WTC11 (cell line): Measurements from ENCODE around the gene AMN. TPM values are rescaled to one million over a fixed set of nuclear protein-coding genes. Genes with fewer than 3 reads are reported as not detected.

ENCODE experiments used
- ATAC-seq: fragments of 200-7000 bp; cut with Tn5 transposase; 2 replicates; pipeline ENCODE4 v1.10.0; 2021; ENCODE audit warnings: mild to moderate bottlenecking, moderate library complexity
- CTCF ChIA-PET: fragments of 300-600 bp; sonication (Branson Sonifier 250); formaldehyde crosslinking; loops from one replicate; lab custom pipeline; 2021; ENCODE audit warnings: antibody characterized with exemption; lab: Charles Lee
- POLR2A ChIA-PET: fragments of 350-600 bp; sonication (Branson Sonifier 250); formaldehyde crosslinking; loops from one replicate; lab custom pipeline; 2021; ENCODE audit warnings: antibody characterized with exemption; lab: Charles Lee
- DNase-seq: peaks from one replicate; pipeline ENCODE4 v3.0.0; 2021; ENCODE audit warnings: low spot score
- H3K27ac Mint-ChIP-seq: 2 replicates; pipeline ENCODE4 v1.8.0; 2021; ENCODE audit warnings: mixed read lengths
- H3K27me3 Mint-ChIP-seq: 2 replicates; pipeline ENCODE4 v1.8.0; 2021; ENCODE audit warnings: low read depth, mild to moderate bottlenecking, moderate library complexity, mixed read lengths
- H3K36me3 Mint-ChIP-seq: 2 replicates; pipeline ENCODE4 v1.8.0; 2021; ENCODE audit warnings: mixed read lengths
- H3K4me1 Mint-ChIP-seq: 2 replicates; pipeline ENCODE4 v1.8.0; 2022; ENCODE audit warnings: mixed read lengths
- H3K4me3 Mint-ChIP-seq: 2 replicates; pipeline ENCODE4 v1.8.0; 2021; ENCODE audit warnings: mild to moderate bottlenecking, moderate library complexity, mixed read lengths
- H3K9me3 Mint-ChIP-seq: 2 replicates; pipeline ENCODE4 v1.8.0; 2021; ENCODE audit warnings: mixed read lengths
- AFF4 ChIP-seq: sonication (generic); formaldehyde crosslinking; IDR thresholded peaks from 2 replicates; pipeline ENCODE4 v1.8.1; 2023; ENCODE audit warnings: mild to moderate bottlenecking, missing genetic modification reagents, borderline replicate concordance
- ARID4B ChIP-seq: sonication (generic); formaldehyde crosslinking; IDR thresholded peaks from 2 replicates; pipeline ENCODE4 v1.8.0; 2023; ENCODE audit warnings: missing genetic modification reagents, mild to moderate bottlenecking, borderline replicate concordance
- ATF2 ChIP-seq: sonication (generic); formaldehyde crosslinking; IDR thresholded peaks from 2 replicates; pipeline ENCODE4 v1.8.1; 2022; ENCODE audit warnings: low read depth, missing genetic modification reagents, borderline replicate concordance
- ATF6 ChIP-seq: sonication (generic); formaldehyde crosslinking; IDR thresholded peaks from 2 replicates; pipeline ENCODE4 v1.8.1; 2023; ENCODE audit warnings: mild to moderate bottlenecking, missing genetic modification reagents
- E2F1 ChIP-seq: sonication (generic); formaldehyde crosslinking; IDR thresholded peaks from 2 replicates; pipeline ENCODE4 v1.8.0; 2022; ENCODE audit warnings: mild to moderate bottlenecking, missing genetic modification reagents
- HMGXB4 ChIP-seq: sonication (generic); formaldehyde crosslinking; IDR thresholded peaks from 2 replicates; pipeline ENCODE4 v1.8.1; 2023; ENCODE audit warnings: mild to moderate bottlenecking, moderate library complexity, missing genetic modification reagents
- IRF2 ChIP-seq: sonication (generic); formaldehyde crosslinking; IDR thresholded peaks from 2 replicates; pipeline ENCODE4 v1.8.0; 2022; ENCODE audit warnings: low read depth, missing genetic modification reagents, borderline replicate concordance
- MLX ChIP-seq: sonication (generic); formaldehyde crosslinking; IDR thresholded peaks from 2 replicates; pipeline ENCODE4 v1.8.1; 2023; ENCODE audit warnings: mild to moderate bottlenecking, missing genetic modification reagents, moderate library complexity
- NFYB ChIP-seq: sonication (generic); formaldehyde crosslinking; conservative IDR thresholded peaks from 2 replicates; pipeline ENCODE4 v1.8.0; 2022; ENCODE audit warnings: low read depth, missing genetic modification reagents
- NR1H2 ChIP-seq: sonication (generic); formaldehyde crosslinking; IDR thresholded peaks from 2 replicates; pipeline ENCODE4 v1.9.0; 2021; ENCODE audit warnings: mild to moderate bottlenecking, moderate library complexity, missing genetic modification reagents
- OVOL2 ChIP-seq: fragments of 250-450 bp; sonication (Bioruptor Pico); IDR thresholded peaks from 2 replicates; pipeline ENCODE4 v1.9.0; 2021; ENCODE audit warnings: mild to moderate bottlenecking, borderline replicate concordance
- RORB ChIP-seq: fragments of 250-450 bp; sonication (Bioruptor Pico); IDR thresholded peaks from 2 replicates; pipeline ENCODE4 v1.9.0; 2021; ENCODE audit warnings: mild to moderate bottlenecking
- SOX15 ChIP-seq: fragments of 250-450 bp; sonication (Bioruptor Pico); IDR thresholded peaks from 2 replicates; pipeline ENCODE4 v1.9.0; 2021; ENCODE audit warnings: mild to moderate bottlenecking
- TP53 ChIP-seq: sonication (generic); formaldehyde crosslinking; IDR thresholded peaks from 2 replicates; pipeline ENCODE4 v1.8.1; 2023; ENCODE audit warnings: mild to moderate bottlenecking, missing genetic modification reagents
- ZNF232 ChIP-seq: sonication (generic); formaldehyde crosslinking; IDR thresholded peaks from 2 replicates; pipeline ENCODE4 v1.8.0; 2022; ENCODE audit warnings: mild to moderate bottlenecking, missing genetic modification reagents
- ZNF281 ChIP-seq: sonication (generic); formaldehyde crosslinking; IDR thresholded peaks from 2 replicates; pipeline ENCODE4 v1.8.0; 2023; ENCODE audit warnings: mild to moderate bottlenecking, missing genetic modification reagents
- ZNF317 ChIP-seq: sonication (generic); formaldehyde crosslinking; IDR thresholded peaks from 2 replicates; pipeline ENCODE4 v1.8.1; 2023; ENCODE audit warnings: low read depth, mild to moderate bottlenecking, moderate library complexity, missing genetic modification reagents, borderline replicate concordance
- ZNF416 ChIP-seq: fragments of 250-450 bp; sonication (Bioruptor Pico); IDR thresholded peaks from 2 replicates; pipeline ENCODE4 v1.9.0; 2021; ENCODE audit warnings: mild to moderate bottlenecking, inconsistent platforms
- total RNA-seq: library from RNA; stranded (reverse); gene quantifications from 3 replicates; pipeline ENCODE4 v1.2.3, GENCODE V29; 2021

The AMN gene
- total RNA-seq, 1 experiment from 2014 or later: 2.8 TPM

- ATAC-seq: no peak
- no peaks in the 10 kb centered on the region for H3K27me3 Mint-ChIP-seq
- H3K27ac Mint-ChIP-seq: no peak overlapping the region; the same call in 1 of the 2 replicates
- H3K4me1 Mint-ChIP-seq: no peaks in the 10 kb centered on the region
- DNase-seq: no peak
- ChIA-PET CTCF (no interaction called here), POLR2A (no interaction called here)
- no peak overlapping the region for H3K4me3 Mint-ChIP-seq
- no peaks in the 10 kb centered on the region for H3K9me3 Mint-ChIP-seq
- peaks cover 32% of the 10 kb centered on the region for H3K36me3 Mint-ChIP-seq
- TF ChIP-seq MLX (no peak), IRF2 (no peak), RORB (no peak), NR1H2 (CRISPR knock-in tag) (no peak), AFF4 (CRISPR knock-in tag) (no peak), HMGXB4 (no peak), SOX15 (CRISPR knock-in tag) (no peak), ZNF232 (CRISPR knock-in tag) (no peak), ARID4B (CRISPR knock-in tag) (no peak), E2F1 (CRISPR knock-in tag) (no peak), OVOL2 (CRISPR knock-in tag) (no peak), ATF6 (CRISPR knock-in tag) (no peak), ZNF281 (CRISPR knock-in tag) (no peak), NFYB (CRISPR knock-in tag) (no peak), ZNF317 (CRISPR knock-in tag) (no peak), ATF2 (CRISPR knock-in tag) (no peak), ZNF416 (no peak), TP53 (CRISPR knock-in tag) (no peak)
Observed at GRCh38 chr14:102937331-102938175, 15.1 kb downstream of the AMN start.
